HG02852 (cell line): ENCODE measurements around the gene STIM2.

Experiments used
- ATAC-seq: cut with Tn5 transposase; IDR thresholded peaks from one replicate; pipeline ENCODE4 v1.9.1; 2021; ENCODE audit warnings: mild to moderate bottlenecking, moderate library complexity; ENCODE audit not compliant: unreplicated experiment

The STIM2 gene

DNA sequence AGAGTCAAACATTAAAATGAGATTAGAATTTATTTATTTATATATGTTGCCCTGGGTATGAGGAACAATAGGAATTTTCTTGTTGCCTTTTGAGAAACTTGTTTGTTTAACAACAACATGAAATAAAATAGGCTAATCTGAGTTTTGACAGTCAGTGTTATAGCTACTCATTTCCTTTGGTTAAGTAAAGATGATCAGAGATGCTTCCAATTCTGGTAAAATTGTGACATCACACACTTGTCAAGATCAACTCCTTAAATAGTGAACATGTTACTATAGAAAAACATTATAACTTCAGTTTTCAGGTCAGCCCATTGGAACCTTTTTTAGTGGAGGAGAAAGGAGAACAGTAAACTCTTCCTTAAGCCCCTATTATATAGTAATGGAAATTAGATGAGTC, 136.1 kb downstream of the STIM2 start:
- ATAC-seq: no peak

GRCh38 chr4:26999689-27000088, 139.0 kb downstream of the STIM2 start:
- ATAC-seq: no peak

- ATAC-seq: no peak
These were observed 139.5 kb downstream of the STIM2 start for GRCh38 chr4:27000122-27000521.

DNA sequence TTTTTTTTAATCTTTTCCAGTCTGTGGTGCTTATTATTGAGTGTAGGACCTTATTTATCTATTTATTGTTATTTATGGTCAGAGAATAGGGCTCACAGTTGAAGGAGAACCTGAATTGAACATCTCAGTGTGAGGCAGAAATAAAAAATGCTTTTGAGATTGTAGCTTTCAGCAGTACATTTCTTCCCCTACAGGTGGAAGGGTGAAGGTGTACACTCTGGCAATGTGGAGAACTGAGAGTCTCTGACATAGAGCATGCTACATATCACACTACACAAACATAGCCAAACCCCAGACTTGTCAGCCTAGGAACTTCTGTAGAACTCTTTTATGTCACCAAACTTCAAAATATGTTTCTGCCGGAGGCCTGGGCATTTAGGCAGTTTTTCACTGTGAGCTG, 140.2 kb downstream of the STIM2 start:
- ATAC-seq: peak; percentile 86

GRCh38 chr4:27001398-27002164, 140.9 kb downstream of the STIM2 start:
- no peak for ATAC-seq

- ATAC-seq: no peak
These were observed 143.0 kb downstream of the STIM2 start for GRCh38 chr4:27003642-27004113.

- no peak for ATAC-seq
These were observed 144.9 kb downstream of the STIM2 start for GRCh38 chr4:27005501-27005900.

DNA sequence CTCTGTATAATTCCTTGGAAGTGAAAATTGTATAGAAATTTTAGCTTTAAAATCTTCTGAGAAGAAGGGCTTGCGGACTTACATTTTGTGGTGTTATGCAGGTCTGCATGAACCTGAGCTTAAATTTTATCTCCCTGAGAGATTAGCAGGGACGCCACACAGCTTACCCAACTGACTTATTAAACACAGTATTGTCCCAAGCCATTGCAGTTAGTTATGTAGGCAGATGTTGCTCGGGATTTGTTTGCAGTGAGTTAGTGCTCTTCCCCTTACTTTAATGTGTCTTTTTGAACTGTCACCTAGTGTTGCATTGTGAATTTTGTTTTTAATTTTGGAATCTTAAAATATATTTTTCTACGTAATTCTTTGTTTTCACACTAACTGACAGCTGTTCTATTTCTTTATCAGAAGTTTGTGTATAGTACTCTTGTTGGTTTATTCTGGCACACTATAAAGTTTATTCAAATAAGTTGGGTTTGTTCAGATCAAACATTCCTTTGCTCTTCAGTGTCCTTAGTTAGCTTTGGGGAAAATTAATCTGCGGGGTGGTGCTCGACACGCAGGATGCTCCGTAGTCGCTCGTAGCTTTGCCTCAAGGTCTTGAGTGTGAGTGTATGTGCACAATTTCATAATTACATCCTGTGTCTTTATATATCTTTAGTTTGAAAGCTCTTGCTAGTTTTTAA, 145.4 kb downstream of the STIM2 start:
- ATAC-seq: peak; percentile 4

DNA sequence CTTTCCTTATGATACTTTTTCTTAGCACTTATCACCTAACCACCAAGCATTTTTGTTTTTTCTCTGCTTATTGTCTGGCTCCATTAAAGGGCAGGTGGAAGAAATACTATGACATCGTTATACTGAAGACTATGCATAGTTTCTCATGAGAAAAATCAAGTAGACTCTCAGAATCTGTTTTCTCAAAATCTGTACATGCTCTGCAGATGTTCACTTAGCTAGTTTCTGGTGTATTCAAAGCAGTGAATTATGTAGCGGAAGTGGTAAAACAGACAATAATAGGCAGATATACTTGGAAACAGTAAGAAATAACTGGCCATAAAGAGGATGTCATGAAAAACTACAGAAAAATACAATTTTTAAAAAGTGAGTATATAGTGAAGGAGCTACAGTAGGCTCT, 146.0 kb downstream of the STIM2 start:
- ATAC-seq: peak; percentile 58

- ATAC-seq: no peak
These were observed 146.9 kb downstream of the STIM2 start for GRCh38 chr4:27007507-27007906.

- no peak for ATAC-seq
These were observed 148.0 kb downstream of the STIM2 start for GRCh38 chr4:27008679-27009078.

- no peak for ATAC-seq
These were observed 148.9 kb downstream of the STIM2 start for GRCh38 chr4:27009539-27009938.

GRCh38 chr4:27010334-27010940, 149.8 kb downstream of the STIM2 start:
- ATAC-seq: peak; percentile 66

DNA sequence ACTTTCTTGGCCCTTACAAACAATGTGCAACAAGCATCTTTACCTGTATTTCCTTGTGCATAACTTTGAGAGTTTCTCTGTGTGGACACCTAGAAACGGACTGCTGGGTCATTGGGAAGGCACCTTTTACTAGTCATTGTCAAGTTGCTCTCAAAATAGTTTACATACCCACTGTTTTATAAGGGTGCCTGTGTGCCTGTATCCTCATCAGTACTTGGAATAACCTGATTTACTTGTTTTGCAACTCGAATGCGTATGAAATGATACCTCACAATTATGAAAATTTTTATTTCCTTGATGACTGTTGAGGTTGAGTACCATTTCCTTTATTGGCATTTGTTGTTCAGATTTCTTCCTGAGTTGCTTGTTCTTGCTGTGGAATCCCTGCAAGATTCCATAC, 150.8 kb downstream of the STIM2 start:
- no peak for ATAC-seq

DNA sequence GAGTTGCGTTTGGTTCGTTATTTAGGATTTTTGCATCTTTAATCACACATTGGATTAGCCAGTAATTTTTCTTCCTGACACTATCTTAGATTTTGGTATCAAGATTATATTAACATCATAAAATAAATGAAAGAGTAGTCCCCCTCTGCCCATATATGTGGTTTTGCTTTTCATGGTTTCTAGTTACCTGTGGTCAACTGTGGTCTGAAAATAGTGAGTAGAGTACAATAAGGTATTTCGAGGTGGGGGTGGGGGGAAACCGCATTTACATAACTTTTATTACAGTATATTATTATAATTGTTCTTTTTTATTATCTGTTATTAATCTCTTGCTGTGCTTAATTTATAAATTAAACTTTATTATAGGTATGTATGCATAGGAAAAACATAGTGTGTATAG, 152.4 kb downstream of the STIM2 start:
- ATAC-seq: no peak

GRCh38 chr4:27016551-27016950, 155.9 kb downstream of the STIM2 start:
- no peak for ATAC-seq

GRCh38 chr4:27017623-27018022, 157.0 kb downstream of the STIM2 start:
- no peak for ATAC-seq

- no peak for ATAC-seq
These were observed 157.4 kb downstream of the STIM2 start for GRCh38 chr4:27018076-27018475.

- no peak for ATAC-seq
These were observed 158.3 kb downstream of the STIM2 start for GRCh38 chr4:27018910-27019309.

DNA sequence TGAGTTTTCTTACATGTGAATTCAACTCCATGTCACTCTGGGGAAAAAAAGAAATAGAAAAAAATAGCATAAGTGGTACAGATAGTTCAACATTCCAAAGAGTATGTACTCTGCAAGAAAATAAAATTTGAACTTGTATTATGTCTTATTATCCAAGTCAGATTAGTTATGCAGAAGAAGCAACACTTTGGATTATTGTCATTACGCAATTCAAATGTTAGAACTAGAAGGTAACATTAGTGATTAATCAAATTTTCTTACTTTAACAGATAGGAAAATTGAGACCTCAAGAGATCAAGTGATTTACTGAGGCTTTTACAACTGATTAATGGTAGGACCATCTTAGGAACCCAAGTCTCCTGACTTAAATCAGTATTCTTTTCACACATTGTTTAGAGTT, 159.1 kb downstream of the STIM2 start:
- no peak for ATAC-seq

- ATAC-seq: no peak
These were observed 159.6 kb downstream of the STIM2 start for GRCh38 chr4:27020203-27020602.

GRCh38 chr4:27020603-27021002, 160.0 kb downstream of the STIM2 start:
- no peak for ATAC-seq
